GM18867 (cell line): ENCODE data around the gene CTNNBL1.
A peak's percentile ranks its signal among the peaks of the same experiment; 100 is the strongest.
"Not testable (repeated sequence)": the region's sequence is repeated elsewhere in the genome, so short reads cannot be mapped to it uniquely, and the experiment has no call there.

ENCODE experiments used
- ATAC-seq: cut with Tn5 transposase; IDR thresholded peaks from one replicate; pipeline ENCODE4 v1.9.1; 2021; ENCODE audit warnings: mild to moderate bottlenecking, moderate library complexity; ENCODE audit not compliant: unreplicated experiment

CTNNBL1 gene

DNA sequence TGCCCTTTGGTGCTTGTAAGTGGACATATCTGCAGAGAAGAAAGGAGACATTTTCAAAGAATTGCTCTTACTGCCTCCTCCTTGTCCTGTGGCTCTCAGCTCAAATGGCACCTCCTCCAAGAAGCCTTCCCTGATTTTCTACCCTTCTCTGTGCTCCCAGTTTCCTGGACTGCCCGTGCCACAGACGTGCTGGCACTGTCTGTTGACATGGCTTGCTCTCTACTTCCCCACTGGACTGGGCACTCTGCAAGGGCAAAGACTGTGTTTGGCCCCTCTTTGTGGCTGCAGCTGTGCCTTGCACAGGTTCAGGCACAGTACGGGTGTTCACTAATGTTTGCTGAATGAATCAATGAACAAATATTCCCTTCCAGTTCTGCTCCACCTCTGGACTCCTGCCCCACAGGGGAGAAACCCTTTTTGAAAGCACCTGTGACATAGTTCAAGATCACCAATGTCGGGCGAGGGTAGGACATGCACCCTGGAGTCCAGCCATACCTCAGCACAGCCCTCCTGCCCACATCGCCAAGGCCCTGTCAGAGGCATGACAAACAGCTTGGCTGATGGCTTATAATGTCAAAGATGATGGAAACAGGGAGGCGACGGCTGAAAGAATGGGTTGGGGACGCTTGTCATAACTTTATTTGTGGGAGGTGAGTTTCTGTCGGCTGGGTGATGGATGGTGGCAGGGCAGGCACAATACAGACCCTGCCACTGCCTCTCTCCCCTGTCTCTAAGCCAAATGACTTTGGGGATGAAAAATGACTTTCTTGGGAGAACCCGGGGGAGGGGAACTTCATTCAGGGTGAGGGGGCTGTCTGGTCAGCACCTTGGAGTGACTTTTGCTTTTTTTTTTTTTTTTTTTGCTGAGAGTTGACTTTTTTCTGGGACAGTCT lies 15.6 kb upstream of the CTNNBL1 start:
- ATAC-seq, result no peak

DNA sequence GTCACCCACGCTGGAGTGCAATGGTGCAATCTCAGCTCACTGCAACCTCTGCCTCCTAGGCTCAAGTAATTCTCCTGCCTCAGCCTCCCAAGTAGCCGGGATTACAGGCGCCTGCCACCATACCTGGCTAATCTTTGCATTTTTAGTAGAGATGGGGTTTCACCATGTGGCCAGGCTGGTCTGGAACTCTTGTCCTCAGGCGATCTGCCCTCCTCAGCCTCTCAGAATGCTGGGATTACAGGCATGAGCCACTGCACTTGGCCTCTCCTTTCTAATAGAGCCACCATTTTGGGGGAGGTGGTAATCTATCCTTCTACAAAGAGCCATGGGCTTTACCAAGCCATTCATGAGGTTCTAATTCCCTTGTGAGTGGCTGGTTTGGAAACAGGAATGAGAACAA lies 14.1 kb upstream of the CTNNBL1 start:
- ATAC-seq, result not testable (repeated sequence)

- no peak for ATAC-seq
These were observed 13.4 kb upstream of the CTNNBL1 start for GRCh38 chr20:37680420-37680819.

- ATAC-seq, result no peak
These were observed 12.3 kb upstream of the CTNNBL1 start for GRCh38 chr20:37681384-37682112.

- ATAC-seq, result not testable (repeated sequence)
These were observed 10.7 kb upstream of the CTNNBL1 start for GRCh38 chr20:37683146-37683545.

- no peak for ATAC-seq
These were observed 6.9 kb upstream of the CTNNBL1 start for GRCh38 chr20:37686762-37687477.

DNA sequence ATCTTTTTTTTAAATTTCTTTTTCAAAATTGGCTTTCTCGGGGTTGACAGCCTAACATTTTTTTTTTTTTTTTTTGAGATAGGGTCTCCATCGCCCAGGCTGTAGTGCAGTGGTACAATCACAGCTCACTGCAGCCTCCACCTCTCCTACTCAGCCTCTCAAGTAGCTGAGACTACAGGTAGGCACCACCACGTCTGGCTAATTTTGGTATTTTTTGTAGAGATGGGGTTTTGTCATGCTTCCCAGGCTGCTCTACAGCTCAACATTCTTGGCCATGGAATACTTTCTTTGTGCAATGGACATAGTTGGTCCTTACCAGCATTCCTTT lies 6.4 kb upstream of the CTNNBL1 start:
- ATAC-seq, result no peak

- no peak for ATAC-seq
These were observed 5.7 kb upstream of the CTNNBL1 start for GRCh38 chr20:37688093-37688492.

GRCh38 chr20:37690626-37691369 lies 3.0 kb upstream of the CTNNBL1 start:
- ATAC-seq, result no peak

GRCh38 chr20:37692459-37693166 lies 1.2 kb upstream of the CTNNBL1 start:
- no peak for ATAC-seq

DNA sequence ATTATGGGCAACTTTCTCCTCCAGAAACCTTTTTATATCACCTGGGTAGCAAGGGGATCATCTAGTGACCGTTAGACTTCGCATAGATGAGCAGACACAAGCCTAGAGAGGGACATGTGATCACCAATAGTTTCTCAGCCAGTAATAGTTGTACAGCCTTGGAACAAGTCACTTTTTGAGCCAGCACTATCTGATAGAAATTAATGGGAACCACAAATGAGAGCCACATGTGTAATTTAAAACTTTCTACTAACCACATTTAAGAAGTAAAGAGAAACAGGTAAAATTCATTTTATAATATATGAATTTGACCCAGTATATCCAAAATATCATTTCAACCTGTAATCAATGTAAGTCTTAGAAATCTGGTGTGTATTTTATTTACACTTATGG lies 592 bp upstream of the CTNNBL1 start:
- no peak for ATAC-seq

- no peak for ATAC-seq
These were observed 2.0 kb downstream of the CTNNBL1 start for GRCh38 chr20:37695684-37696342.

GRCh38 chr20:37697314-37697713 lies 3.5 kb downstream of the CTNNBL1 start:
- peak; percentile 60 for ATAC-seq

GRCh38 chr20:37699202-37699601 lies 5.4 kb downstream of the CTNNBL1 start:
- no peak for ATAC-seq

- no peak for ATAC-seq
These were observed 6.5 kb downstream of the CTNNBL1 start for GRCh38 chr20:37700301-37700700.

- not testable (repeated sequence) for ATAC-seq
These were observed 7.8 kb downstream of the CTNNBL1 start for GRCh38 chr20:37701676-37702075.

- ATAC-seq, result no peak
These were observed 8.7 kb downstream of the CTNNBL1 start for GRCh38 chr20:37702403-37703034.

GRCh38 chr20:37703035-37703845 lies 9.4 kb downstream of the CTNNBL1 start:
- ATAC-seq, result no peak
